A549 (cell line): Measurements from ENCODE around the gene OR6C2.
"Not testable (repeated sequence)": the region's sequence is repeated elsewhere in the genome, so short reads cannot be mapped to it uniquely, and the experiment has no call there.

ENCODE experiments used
- CEBPB ChIP-seq, 2 experiments: fragments of >200 bp in 1 of 2; sonication (Bioruptor Twin) in 1 of 2; formaldehyde crosslinking in 1 of 2; IDR thresholded peaks; 2 replicates each; pipeline ENCODE4 v1.6.1; 2012 to 2016
- CHD4 ChIP-seq: fragments of 200-600 bp; sonication (generic); IDR thresholded peaks from 2 replicates; pipeline ENCODE4 v1.6.1; 2016; ENCODE audit warnings: antibody characterized with exemption, mild to moderate bottlenecking, borderline replicate concordance
- KDM5A ChIP-seq: fragments of 200-600 bp; sonication (generic); IDR thresholded peaks from 2 replicates; pipeline ENCODE4 v1.6.1; 2016; ENCODE audit warnings: antibody characterized with exemption, mild to moderate bottlenecking
- PHF8 ChIP-seq: fragments of 200-600 bp; sonication (generic); IDR thresholded peaks from 2 replicates; pipeline ENCODE4 v1.6.1; 2016; ENCODE audit warnings: low read depth, mild to moderate bottlenecking, antibody characterized with exemption, moderate library complexity, borderline replicate concordance
- POLR2A ChIP-seq: IDR thresholded peaks from 2 replicates; pipeline ENCODE4 v1.6.1; 2012; ENCODE audit warnings: mild to moderate bottlenecking, low read length
- RAD21 ChIP-seq, 2 experiments: fragments of >200 bp in 1 of 2; sonication (Bioruptor Twin) in 1 of 2; formaldehyde crosslinking in 1 of 2; IDR thresholded peaks in 1 of 2; conservative IDR thresholded peaks in 1 of 2; 2 replicates in 1 of 2; 3 replicates in 1 of 2; pipeline ENCODE4 v1.6.1; 2012 to 2018; ENCODE audit warnings: inconsistent platforms in 1 of 2
- SMC3 ChIP-seq: fragments of >200 bp; sonication (Bioruptor Twin); formaldehyde crosslinking; IDR thresholded peaks from 3 replicates; pipeline ENCODE4 v1.6.1; 2018; ENCODE audit warnings: inconsistent platforms
- SREBF2 ChIP-seq: fragments of 450-650 bp; IDR thresholded peaks from 2 replicates; pipeline ENCODE4 v1.6.1; 2014; ENCODE audit warnings: mild to moderate bottlenecking, moderate library complexity
- TF ChIP-seq, protein P1 (sequence below): fragments of >200 bp; sonication (Bioruptor Twin); formaldehyde crosslinking; IDR thresholded peaks from 3 replicates; pipeline ENCODE4 v1.5.1; 2016

- not testable (repeated sequence) for TF ChIP-seq POLR2A; CHD4; PHF8; KDM5A; SMC3; SREBF2; RAD21 (conservative IDR thresholded peaks at IDR 0.05 in 1 of 2, IDR thresholded peaks at IDR 0.05 in 1 of 2); CEBPB (IDR thresholded peaks at IDR 0.05)
- TF ChIP-seq, protein P1, sequence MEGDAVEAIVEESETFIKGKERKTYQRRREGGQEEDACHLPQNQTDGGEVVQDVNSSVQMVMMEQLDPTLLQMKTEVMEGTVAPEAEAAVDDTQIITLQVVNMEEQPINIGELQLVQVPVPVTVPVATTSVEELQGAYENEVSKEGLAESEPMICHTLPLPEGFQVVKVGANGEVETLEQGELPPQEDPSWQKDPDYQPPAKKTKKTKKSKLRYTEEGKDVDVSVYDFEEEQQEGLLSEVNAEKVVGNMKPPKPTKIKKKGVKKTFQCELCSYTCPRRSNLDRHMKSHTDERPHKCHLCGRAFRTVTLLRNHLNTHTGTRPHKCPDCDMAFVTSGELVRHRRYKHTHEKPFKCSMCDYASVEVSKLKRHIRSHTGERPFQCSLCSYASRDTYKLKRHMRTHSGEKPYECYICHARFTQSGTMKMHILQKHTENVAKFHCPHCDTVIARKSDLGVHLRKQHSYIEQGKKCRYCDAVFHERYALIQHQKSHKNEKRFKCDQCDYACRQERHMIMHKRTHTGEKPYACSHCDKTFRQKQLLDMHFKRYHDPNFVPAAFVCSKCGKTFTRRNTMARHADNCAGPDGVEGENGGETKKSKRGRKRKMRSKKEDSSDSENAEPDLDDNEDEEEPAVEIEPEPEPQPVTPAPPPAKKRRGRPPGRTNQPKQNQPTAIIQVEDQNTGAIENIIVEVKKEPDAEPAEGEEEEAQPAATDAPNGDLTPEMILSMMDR, result not testable (repeated sequence)
Observed at GRCh38 chr12:55464926-55465325, 21.1 kb downstream of the OR6C2 start.
